HepG2 (cell line): ENCODE data around the gene INF2. TPM values are rescaled to one million over a fixed set of nuclear protein-coding genes. Genes with fewer than 3 reads are reported as not detected.

Experiments
- HIVEP1 ChIP-seq: sonication (generic); formaldehyde crosslinking; IDR thresholded peaks from 2 replicates; pipeline ENCODE4 v1.4.0; 2020; ENCODE audit warnings: mild to moderate bottlenecking, missing genetic modification reagents
- JUN ChIP-seq: sonication (generic); formaldehyde crosslinking; IDR thresholded peaks from 2 replicates; pipeline ENCODE4 v1.4.0; 2020; ENCODE audit warnings: mild to moderate bottlenecking, missing genetic modification reagents
- KDM5B ChIP-seq: sonication (generic); formaldehyde crosslinking; IDR thresholded peaks from 2 replicates; pipeline ENCODE4 v1.4.0; 2020; ENCODE audit warnings: missing genetic modification reagents, mild to moderate bottlenecking, borderline replicate concordance
- MBNL3 ChIP-seq: fragments of 250-450 bp; sonication (Bioruptor Pico); conservative IDR thresholded peaks from 2 replicates; pipeline ENCODE4 v1.8.0; 2022; ENCODE audit warnings: mild to moderate bottlenecking, inconsistent platforms
- PRPF4 ChIP-seq: fragments of 200-400 bp; formaldehyde crosslinking; IDR thresholded peaks from 2 replicates; pipeline ENCODE4 v1.6.1; 2016; ENCODE audit warnings: low read length, low read depth; ENCODE audit not compliant: poor library complexity, severe bottlenecking
- REXO4 ChIP-seq: sonication (generic); formaldehyde crosslinking; IDR thresholded peaks from 2 replicates; pipeline ENCODE4 v1.8.0; 2022; ENCODE audit warnings: missing genetic modification reagents, mild to moderate bottlenecking, borderline replicate concordance
- WIZ ChIP-seq: sonication (generic); formaldehyde crosslinking; IDR thresholded peaks from 2 replicates; pipeline ENCODE4 v1.5.1; 2020; ENCODE audit warnings: mild to moderate bottlenecking, missing genetic modification reagents
- ZFX ChIP-seq: sonication (generic); formaldehyde crosslinking; IDR thresholded peaks from 2 replicates; pipeline ENCODE4 v1.4.0; 2020; ENCODE audit warnings: mild to moderate bottlenecking, low read depth, missing genetic modification reagents, moderate library complexity
- ZSCAN30 ChIP-seq: sonication (generic); formaldehyde crosslinking; IDR thresholded peaks from 2 replicates; pipeline ENCODE4 v1.5.0; 2020; ENCODE audit warnings: mild to moderate bottlenecking, missing genetic modification reagents
- polyA plus RNA-seq, 8 experiments: library from polyadenylated mRNA; depleted of rRNA in 3 of 8; stranded (reverse) in 7 of 8; unstranded in 1 of 8; fragments of >200 nt; fragmentation: Illumina TruSeq in 4 of 8; extraction: Trizol in 4 of 8; gene quantifications; 2 replicates each; pipeline versions ENCODE4 v1.2.1 to v1.2.3, GENCODE V29; 2011 to 2016; ENCODE audit warnings: low read depth in 4 of 8, missing spikeins in 1 of 8, mixed read lengths in 1 of 8; ENCODE audit not compliant: insufficient read depth in 1 of 8
- total RNA-seq, 5 experiments: library from RNA; depleted of rRNA; stranded (reverse); fragments of >200 nt; fragmentation: Illumina TruSeq; extraction: Trizol; gene quantifications; 2 replicates each; pipeline ENCODE4 v1.2.3, GENCODE V29; 2016; ENCODE audit warnings: low read depth in 1 of 5
- TF ChIP-seq, protein P1 (sequence below), 2 experiments: sonication (generic) in 1 of 2; formaldehyde crosslinking in 1 of 2; IDR thresholded peaks; 2 replicates each; pipeline versions ENCODE4 v1.6.1 to v1.9.0; 2014 to 2022; ENCODE audit warnings: antibody characterized with exemption in 1 of 2, borderline replicate concordance in 1 of 2, inconsistent platforms in 1 of 2, low read depth in 1 of 2, missing genetic modification reagents in 1 of 2
- TF ChIP-seq, protein P2 (sequence below): IDR thresholded peaks from 2 replicates; pipeline ENCODE4 v1.6.1; 2016; ENCODE audit warnings: missing genetic modification reagents, missing compliant biosample characterization
- TF ChIP-seq, protein P3 (sequence below), 2 experiments: fragments of 450-650 bp in 1 of 2; sonication (generic) in 1 of 2; formaldehyde crosslinking in 1 of 2; IDR thresholded peaks; 2 replicates each; pipeline versions ENCODE4 v1.6.1 to v1.8.0; 2016 to 2022; ENCODE audit warnings: antibody characterized with exemption in 1 of 2, mild to moderate bottlenecking in 1 of 2, missing genetic modification reagents in 1 of 2

Gene INF2
- total and polyA plus RNA-seq, 2 of the 13 experiments (the other 11 are each of a cell fraction or from before 2014, with no cell fraction given), result 16.4 to 26.4 TPM

DNA sequence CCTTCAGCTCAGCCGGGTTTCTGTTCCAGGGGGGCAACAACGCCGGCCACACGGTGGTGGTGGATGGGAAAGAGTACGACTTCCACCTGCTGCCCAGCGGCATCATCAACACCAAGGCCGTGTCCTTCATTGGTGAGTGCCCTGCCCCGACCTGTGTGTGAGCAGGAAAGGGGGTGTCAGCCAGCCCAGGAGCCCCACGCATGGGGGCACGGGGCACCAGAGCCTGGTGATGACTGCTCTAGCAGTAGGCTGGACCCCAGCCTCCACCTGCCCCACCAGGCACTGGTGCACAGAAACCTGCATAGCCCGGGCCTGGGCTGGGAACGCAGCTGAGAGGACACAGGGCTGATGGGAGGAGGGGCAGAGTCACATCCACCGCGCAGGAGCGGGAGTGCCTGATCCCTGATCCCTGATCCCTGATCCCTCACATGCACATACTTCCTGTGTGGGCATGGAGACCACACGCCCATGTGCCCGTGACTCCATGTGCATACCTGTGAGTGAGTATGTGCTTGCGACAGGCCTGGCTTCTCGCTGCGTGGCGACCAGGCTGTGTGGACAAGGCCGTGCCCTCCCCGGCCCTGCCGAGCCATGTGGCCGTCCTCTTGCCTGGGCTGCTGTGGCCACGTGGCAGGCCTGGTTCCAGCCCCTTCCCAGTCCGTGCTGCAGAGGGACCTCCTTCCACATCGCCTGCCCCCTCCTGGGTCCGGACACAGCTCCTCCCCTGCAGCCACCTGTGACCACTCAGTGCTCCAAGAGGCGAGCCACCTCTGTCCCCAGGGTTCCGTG is 45.8 kb downstream of the INF2 start (continued):
- peak; percentile 88; the same call in 1 of the 2 replicates for TF ChIP-seq REXO4 (CRISPR knock-in tag)
- TF ChIP-seq, protein P1, sequence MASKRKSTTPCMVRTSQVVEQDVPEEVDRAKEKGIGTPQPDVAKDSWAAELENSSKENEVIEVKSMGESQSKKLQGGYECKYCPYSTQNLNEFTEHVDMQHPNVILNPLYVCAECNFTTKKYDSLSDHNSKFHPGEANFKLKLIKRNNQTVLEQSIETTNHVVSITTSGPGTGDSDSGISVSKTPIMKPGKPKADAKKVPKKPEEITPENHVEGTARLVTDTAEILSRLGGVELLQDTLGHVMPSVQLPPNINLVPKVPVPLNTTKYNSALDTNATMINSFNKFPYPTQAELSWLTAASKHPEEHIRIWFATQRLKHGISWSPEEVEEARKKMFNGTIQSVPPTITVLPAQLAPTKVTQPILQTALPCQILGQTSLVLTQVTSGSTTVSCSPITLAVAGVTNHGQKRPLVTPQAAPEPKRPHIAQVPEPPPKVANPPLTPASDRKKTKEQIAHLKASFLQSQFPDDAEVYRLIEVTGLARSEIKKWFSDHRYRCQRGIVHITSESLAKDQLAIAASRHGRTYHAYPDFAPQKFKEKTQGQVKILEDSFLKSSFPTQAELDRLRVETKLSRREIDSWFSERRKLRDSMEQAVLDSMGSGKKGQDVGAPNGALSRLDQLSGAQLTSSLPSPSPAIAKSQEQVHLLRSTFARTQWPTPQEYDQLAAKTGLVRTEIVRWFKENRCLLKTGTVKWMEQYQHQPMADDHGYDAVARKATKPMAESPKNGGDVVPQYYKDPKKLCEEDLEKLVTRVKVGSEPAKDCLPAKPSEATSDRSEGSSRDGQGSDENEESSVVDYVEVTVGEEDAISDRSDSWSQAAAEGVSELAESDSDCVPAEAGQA (IDR thresholded peaks at IDR 0.05; ENCODE audit: low read depth), result peak; percentile 37; the same call in 1 of the 2 replicates
- TF ChIP-seq, protein P1 (CRISPR knock-in tag; IDR thresholded peaks at IDR 0.05; ENCODE audit: borderline replicate concordance), result no peak
- TF ChIP-seq ZFX, result peak; percentile 94
- TF ChIP-seq WIZ, result peak; percentile 55
- peak; percentile 81 for TF ChIP-seq KDM5B
- TF ChIP-seq, protein P2, sequence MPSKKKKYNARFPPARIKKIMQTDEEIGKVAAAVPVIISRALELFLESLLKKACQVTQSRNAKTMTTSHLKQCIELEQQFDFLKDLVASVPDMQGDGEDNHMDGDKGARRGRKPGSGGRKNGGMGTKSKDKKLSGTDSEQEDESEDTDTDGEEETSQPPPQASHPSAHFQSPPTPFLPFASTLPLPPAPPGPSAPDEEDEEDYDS (CRISPR knock-in tag), result peak; percentile 20; the same call in 1 of the 2 replicates
- TF ChIP-seq JUN (CRISPR knock-in tag), result no peak
- TF ChIP-seq, protein P3, sequence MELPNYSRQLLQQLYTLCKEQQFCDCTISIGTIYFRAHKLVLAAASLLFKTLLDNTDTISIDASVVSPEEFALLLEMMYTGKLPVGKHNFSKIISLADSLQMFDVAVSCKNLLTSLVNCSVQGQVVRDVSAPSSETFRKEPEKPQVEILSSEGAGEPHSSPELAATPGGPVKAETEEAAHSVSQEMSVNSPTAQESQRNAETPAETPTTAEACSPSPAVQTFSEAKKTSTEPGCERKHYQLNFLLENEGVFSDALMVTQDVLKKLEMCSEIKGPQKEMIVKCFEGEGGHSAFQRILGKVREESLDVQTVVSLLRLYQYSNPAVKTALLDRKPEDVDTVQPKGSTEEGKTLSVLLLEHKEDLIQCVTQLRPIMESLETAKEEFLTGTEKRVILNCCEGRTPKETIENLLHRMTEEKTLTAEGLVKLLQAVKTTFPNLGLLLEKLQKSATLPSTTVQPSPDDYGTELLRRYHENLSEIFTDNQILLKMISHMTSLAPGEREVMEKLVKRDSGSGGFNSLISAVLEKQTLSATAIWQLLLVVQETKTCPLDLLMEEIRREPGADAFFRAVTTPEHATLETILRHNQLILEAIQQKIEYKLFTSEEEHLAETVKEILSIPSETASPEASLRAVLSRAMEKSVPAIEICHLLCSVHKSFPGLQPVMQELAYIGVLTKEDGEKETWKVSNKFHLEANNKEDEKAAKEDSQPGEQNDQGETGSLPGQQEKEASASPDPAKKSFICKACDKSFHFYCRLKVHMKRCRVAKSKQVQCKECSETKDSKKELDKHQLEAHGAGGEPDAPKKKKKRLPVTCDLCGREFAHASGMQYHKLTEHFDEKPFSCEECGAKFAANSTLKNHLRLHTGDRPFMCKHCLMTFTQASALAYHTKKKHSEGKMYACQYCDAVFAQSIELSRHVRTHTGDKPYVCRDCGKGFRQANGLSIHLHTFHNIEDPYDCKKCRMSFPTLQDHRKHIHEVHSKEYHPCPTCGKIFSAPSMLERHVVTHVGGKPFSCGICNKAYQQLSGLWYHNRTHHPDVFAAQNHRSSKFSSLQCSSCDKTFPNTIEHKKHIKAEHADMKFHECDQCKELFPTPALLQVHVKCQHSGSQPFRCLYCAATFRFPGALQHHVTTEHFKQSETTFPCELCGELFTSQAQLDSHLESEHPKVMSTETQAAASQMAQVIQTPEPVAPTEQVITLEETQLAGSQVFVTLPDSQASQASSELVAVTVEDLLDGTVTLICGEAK (IDR thresholded peaks at IDR 0.05), result no peak
- TF ChIP-seq, protein P3 (CRISPR knock-in tag; IDR thresholded peaks at IDR 0.05), result peak; percentile 88
- TF ChIP-seq PRPF4, result no peak
- no peak for TF ChIP-seq ZSCAN30
- TF ChIP-seq MBNL3 (CRISPR knock-in tag), result no peak
- 0 out of 2 replicates have a peak, but pooled peaks have one; percentile 41 for TF ChIP-seq HIVEP1
